ENCODE results near the gene EXOC6B. TPM values are rescaled to one million over a fixed set of nuclear protein-coding genes. Genes with fewer than 3 reads are reported as not detected.

Gene EXOC6B
- total RNA-seq, 4 donors from 2014 or later = 21.0 to 57.7 (median 36.1) TPM

DNA sequence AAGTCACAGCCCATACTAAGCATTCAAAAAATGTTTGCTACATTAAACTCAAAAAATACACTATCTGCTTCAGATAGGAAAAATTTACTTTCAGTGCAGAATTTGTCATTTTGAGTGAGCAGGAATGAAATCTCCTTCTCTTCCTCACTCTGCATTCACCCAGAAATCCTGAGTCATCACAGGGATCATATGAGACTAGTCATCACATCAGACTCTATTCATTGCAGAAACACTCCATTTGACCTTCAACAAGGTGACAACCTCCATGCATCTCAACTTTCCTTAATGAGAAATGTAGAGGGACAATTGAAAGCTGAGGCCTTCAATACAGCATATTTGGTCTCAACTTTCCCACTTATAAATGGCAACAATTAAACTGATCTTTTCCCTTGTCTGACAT is 547.8 kb downstream of the EXOC6B start:
- Histone ChIP-seq H3K4me1 (peaks cover 0 to 30% (median 0%) of the 10 kb centered on the region in 3 donors), H3K27me3 (no peaks in the 10 kb centered on the region), H3K4me3 (no peak overlapping the region), H3K27ac (no peak overlapping the region), H3K9me3 (no peaks in the 10 kb centered on the region), H3K36me3 (no peaks in the 10 kb centered on the region)
- intact Hi-C loops (cut with DNase I) = no loop called here
- TF ChIP-seq, protein P1, sequence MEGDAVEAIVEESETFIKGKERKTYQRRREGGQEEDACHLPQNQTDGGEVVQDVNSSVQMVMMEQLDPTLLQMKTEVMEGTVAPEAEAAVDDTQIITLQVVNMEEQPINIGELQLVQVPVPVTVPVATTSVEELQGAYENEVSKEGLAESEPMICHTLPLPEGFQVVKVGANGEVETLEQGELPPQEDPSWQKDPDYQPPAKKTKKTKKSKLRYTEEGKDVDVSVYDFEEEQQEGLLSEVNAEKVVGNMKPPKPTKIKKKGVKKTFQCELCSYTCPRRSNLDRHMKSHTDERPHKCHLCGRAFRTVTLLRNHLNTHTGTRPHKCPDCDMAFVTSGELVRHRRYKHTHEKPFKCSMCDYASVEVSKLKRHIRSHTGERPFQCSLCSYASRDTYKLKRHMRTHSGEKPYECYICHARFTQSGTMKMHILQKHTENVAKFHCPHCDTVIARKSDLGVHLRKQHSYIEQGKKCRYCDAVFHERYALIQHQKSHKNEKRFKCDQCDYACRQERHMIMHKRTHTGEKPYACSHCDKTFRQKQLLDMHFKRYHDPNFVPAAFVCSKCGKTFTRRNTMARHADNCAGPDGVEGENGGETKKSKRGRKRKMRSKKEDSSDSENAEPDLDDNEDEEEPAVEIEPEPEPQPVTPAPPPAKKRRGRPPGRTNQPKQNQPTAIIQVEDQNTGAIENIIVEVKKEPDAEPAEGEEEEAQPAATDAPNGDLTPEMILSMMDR (IDR thresholded peaks at IDR 0.05) = no peak
- TF ChIP-seq POLR2A (IDR thresholded peaks at IDR 0.05) = no peak
- no peak for DNase-seq

DNA sequence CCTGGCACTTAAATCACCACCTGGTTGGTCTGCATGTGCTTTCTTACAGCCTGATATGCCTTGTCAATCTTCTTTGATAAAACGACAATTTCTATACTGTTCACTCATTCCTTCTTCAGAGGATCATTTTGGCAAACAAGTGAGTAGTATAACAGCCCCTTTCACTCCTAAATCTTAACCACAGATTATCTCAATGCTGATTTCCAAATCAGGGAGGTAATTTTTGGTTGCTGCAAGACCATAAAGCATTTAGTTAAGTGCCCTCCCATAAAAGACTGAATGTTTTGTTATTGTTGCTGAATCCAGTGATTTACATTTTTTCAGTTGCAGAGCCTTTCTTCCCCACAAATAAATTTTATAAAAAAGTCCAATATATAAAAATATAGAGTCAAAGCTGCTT is 549.0 kb downstream of the EXOC6B start:
- WGBS, 2 donors = 65 to 100% methylated on average over 1 of the region's 1 CpG
- no peak for TF ChIP-seq POLR2A (IDR thresholded peaks at IDR 0.05)
- TF ChIP-seq, protein P1 (IDR thresholded peaks at IDR 0.05) = no peak

DNA sequence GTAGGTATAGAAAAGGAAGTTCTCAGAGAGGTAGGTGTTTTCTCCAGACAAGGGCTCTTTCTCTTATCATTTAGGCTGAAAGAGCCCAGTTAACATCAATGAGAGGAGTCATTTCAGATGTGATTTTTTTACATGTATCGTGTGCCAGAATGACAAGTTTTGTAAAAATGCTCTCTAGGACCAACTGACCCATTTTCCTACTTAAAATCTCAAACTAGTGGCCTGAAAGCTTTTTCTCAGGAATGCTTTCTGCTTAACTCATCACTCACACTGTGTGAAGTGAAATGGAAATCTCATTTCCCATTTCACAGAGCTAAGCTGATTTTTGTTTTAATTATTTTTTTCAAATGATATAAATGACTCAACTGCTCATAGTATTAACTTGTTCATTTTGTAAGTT is 549.5 kb downstream of the EXOC6B start:
- peaks cover 4 to 47% (median 7%) of the 10 kb centered on the region in 3 donors for H3K4me1 ChIP-seq
- no peak overlapping the region for H3K4me3 ChIP-seq
- no peak for DNase-seq
- no peak for TF ChIP-seq POLR2A (IDR thresholded peaks at IDR 0.05)
- TF ChIP-seq, protein P1 (IDR thresholded peaks at IDR 0.05) = no peak
- no peaks in the 10 kb centered on the region for H3K36me3 ChIP-seq
- intact Hi-C loops (cut with DNase I) = no loop called here
- no peak overlapping the region for H3K27ac ChIP-seq
- H3K27me3 ChIP-seq = no peaks in the 10 kb centered on the region
- no peaks in the 10 kb centered on the region for H3K9me3 ChIP-seq
- WGBS, 2 donors = 78 to 90% methylated on average over 1 of the region's 1 CpG

More for the DNA sequence above, 549.0 kb downstream of the EXOC6B start:
- Histone ChIP-seq H3K27ac (no peak overlapping the region), H3K36me3 (no peaks in the 10 kb centered on the region), H3K4me3 (no peak overlapping the region), H3K27me3 (no peaks in the 10 kb centered on the region), H3K9me3 (no peaks in the 10 kb centered on the region), H3K4me1 (peaks cover 1 to 42% (median 2%) of the 10 kb centered on the region in 3 donors)
- DNase-seq = no peak
- intact Hi-C loops (cut with DNase I) = no loop called here

DNA sequence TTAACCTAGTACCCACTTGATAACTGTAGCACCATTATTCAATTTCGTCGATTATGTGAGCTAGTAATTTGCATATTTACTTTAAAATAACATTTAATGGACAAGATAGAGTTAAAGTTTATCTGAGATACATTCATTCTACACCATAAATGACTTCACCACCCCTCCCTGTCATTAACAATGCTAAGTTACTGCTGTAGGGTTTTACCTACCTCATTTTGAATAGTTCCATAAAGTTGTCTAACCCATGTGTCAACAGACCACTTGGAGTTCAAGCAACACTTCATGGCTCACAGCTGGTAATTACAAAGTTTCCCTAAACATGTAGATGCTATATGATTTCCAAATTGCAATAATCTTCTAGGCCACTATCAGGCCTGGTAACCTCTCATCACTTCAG is 550.7 kb downstream of the EXOC6B start:
- peak overlapping the region in 3 of 4 donors; percentile 2 to 79 (median 76) for H3K27ac ChIP-seq
- WGBS, 2 donors = 84 to 97% methylated on average over 2 of the region's 2 CpGs

DNA sequence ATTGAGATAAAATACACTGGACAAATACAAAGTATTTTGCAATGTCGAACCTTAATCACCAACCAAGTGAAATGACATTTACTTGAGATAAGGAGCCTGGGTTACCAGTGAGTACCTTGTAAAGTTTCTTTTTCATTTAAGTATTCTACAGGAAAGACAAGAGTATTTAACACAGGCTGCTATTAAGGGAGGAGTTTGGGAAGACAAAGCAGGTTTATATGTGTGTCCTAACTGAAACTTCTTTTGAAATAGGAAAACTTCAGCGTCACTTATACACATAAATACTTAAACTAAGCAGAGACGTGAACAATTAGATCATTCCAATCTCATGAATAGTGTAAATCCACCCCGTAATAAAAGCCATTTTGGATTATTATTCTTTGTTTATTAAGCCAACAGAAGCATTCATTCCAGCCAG is 551.4 kb downstream of the EXOC6B start:
- H3K9me3 ChIP-seq = no peaks in the 10 kb centered on the region
- intact Hi-C loops (cut with DNase I) = no loop called here
- H3K4me1 ChIP-seq = peaks cover 4 to 65% (median 10%) of the 10 kb centered on the region in 3 donors
- H3K36me3 ChIP-seq = no peaks in the 10 kb centered on the region
- DNase-seq = no peak
- WGBS, 2 donors = 45 to 47% methylated on average over 4 of the region's 4 CpGs
- peak overlapping the region in 3 of 4 donors; percentile 6 to 79 (median 76) for H3K27ac ChIP-seq
- no peaks in the 10 kb centered on the region for H3K27me3 ChIP-seq
- H3K4me3 ChIP-seq = no peak overlapping the region
- no peak for TF ChIP-seq POLR2A (IDR thresholded peaks at IDR 0.05)
- TF ChIP-seq, protein P1 (IDR thresholded peaks at IDR 0.05) = no peak

More for the DNA sequence above, 550.7 kb downstream of the EXOC6B start:
- Histone ChIP-seq H3K9me3 (no peaks in the 10 kb centered on the region), H3K36me3 (no peaks in the 10 kb centered on the region), H3K27me3 (no peaks in the 10 kb centered on the region), H3K4me1 (peaks cover 4 to 60% (median 10%) of the 10 kb centered on the region in 3 donors), H3K4me3 (no peak overlapping the region)
- no peak for TF ChIP-seq POLR2A (IDR thresholded peaks at IDR 0.05)
- TF ChIP-seq, protein P1 (IDR thresholded peaks at IDR 0.05) = no peak
- no peak for DNase-seq
- intact Hi-C loops (cut with DNase I) = no loop called here

All from esophagus squamous epithelium (tissue), 5 donors.